Cardiac muscle cell (in vitro differentiated cells and primary cell): ENCODE data around the gene CFAP251. TPM values are rescaled to one million over a fixed set of nuclear protein-coding genes. Genes with fewer than 3 reads are reported as not detected.

Source experiments
- DNase-seq, 2 donors: peaks; one replicate each; pipeline versions ENCODE4 v3.0.0 to v3.0.0-alpha.2; 2010 to 2017; ENCODE audit warnings: low read depth in 1 of 2, low spot score in 1 of 2
- H3K27ac ChIP-seq: fragments of 200-600 bp; sonication (generic); 2 replicates; pipeline ENCODE4 v1.5.1; 2016
- H3K27me3 ChIP-seq: fragments of 200-600 bp; sonication (generic); 2 replicates; pipeline ENCODE4 v1.6.0; 2016; ENCODE audit warnings: control low read depth
- H3K36me3 ChIP-seq: fragments of 200-600 bp; sonication (generic); 2 replicates; pipeline ENCODE4 v1.5.1; 2016; ENCODE audit warnings: control low read depth
- H3K4me1 ChIP-seq: fragments of 200-600 bp; sonication (generic); 2 replicates; pipeline ENCODE4 v1.8.1; 2017; ENCODE audit warnings: low read depth, mild to moderate bottlenecking, mixed run types
- H3K4me3 ChIP-seq: fragments of 200-600 bp; sonication (generic); 2 replicates; pipeline ENCODE4 v1.5.1; 2016; ENCODE audit warnings: mild to moderate bottlenecking
- H3K9me3 ChIP-seq: fragments of 200-600 bp; sonication (generic); 2 replicates; pipeline ENCODE4 v1.5.1; 2017; ENCODE audit warnings: low read depth, mild to moderate bottlenecking, control low read depth
- CTCF ChIP-seq: IDR thresholded peaks from 2 replicates; pipeline ENCODE4 v1.5.1; 2012; ENCODE audit warnings: low read depth, mild to moderate bottlenecking, low read length
- polyA plus RNA-seq: library from polyadenylated mRNA; unstranded; fragments of >200 nt; fragmentation: Nextera tagmentation; extraction: Ambion mirVana; gene quantifications from 2 replicates; pipeline ENCODE4 v1.2.1, GENCODE V29; 2016
- total RNA-seq: library from RNA; depleted of rRNA; stranded (reverse); fragments of >200 nt; gene quantifications from 2 replicates; pipeline ENCODE4 v1.2.3, GENCODE V29; 2016

CFAP251 gene
- total and polyA plus RNA-seq, 2 experiments from 2014 or later = 1.7 to 3.8 TPM

- no peak overlapping the region for H3K4me3 ChIP-seq
- H3K4me1 ChIP-seq = no peaks in the 10 kb centered on the region
- peaks cover 10% of the 10 kb centered on the region for H3K36me3 ChIP-seq
- H3K27me3 ChIP-seq = no peaks in the 10 kb centered on the region
- no peak overlapping the region for H3K27ac ChIP-seq
- H3K9me3 ChIP-seq = no peaks in the 10 kb centered on the region
- TF ChIP-seq CTCF = peak; percentile 21
- peak; percentile 23 to 54 for DNase-seq
These were observed 23.8 kb upstream of the CFAP251 start for GRCh38 chr12:121894633-121895032.

GRCh38 chr12:121898287-121898686 is 20.1 kb upstream of the CFAP251 start:
- Histone ChIP-seq H3K4me3 (no peak overlapping the region), H3K36me3 (peaks cover 28% of the 10 kb centered on the region), H3K27me3 (no peaks in the 10 kb centered on the region), H3K4me1 (no peaks in the 10 kb centered on the region), H3K9me3 (no peaks in the 10 kb centered on the region), H3K27ac (no peak overlapping the region)
- no peak for DNase-seq
- TF ChIP-seq CTCF = no peak

- no peak overlapping the region for H3K4me3 ChIP-seq
- TF ChIP-seq CTCF = no peak
- H3K27me3 ChIP-seq = no peaks in the 10 kb centered on the region
- no peaks in the 10 kb centered on the region for H3K9me3 ChIP-seq
- no peak for DNase-seq
- no peak overlapping the region for H3K27ac ChIP-seq
- H3K4me1 ChIP-seq = no peaks in the 10 kb centered on the region
- H3K36me3 ChIP-seq = peaks cover 29% of the 10 kb centered on the region
These were observed 18.8 kb upstream of the CFAP251 start for GRCh38 chr12:121899590-121899989.

GRCh38 chr12:121903202-121903601 is 15.2 kb upstream of the CFAP251 start:
- DNase-seq = no peak
- no peaks in the 10 kb centered on the region for H3K4me1 ChIP-seq
- no peak overlapping the region for H3K27ac ChIP-seq
- no peak overlapping the region for H3K4me3 ChIP-seq
- H3K9me3 ChIP-seq = no peaks in the 10 kb centered on the region
- H3K27me3 ChIP-seq = no peaks in the 10 kb centered on the region
- H3K36me3 ChIP-seq = peaks cover 22% of the 10 kb centered on the region
- TF ChIP-seq CTCF = no peak

- no peak overlapping the region for H3K27ac ChIP-seq
- no peaks in the 10 kb centered on the region for H3K27me3 ChIP-seq
- H3K4me1 ChIP-seq = no peaks in the 10 kb centered on the region
- DNase-seq = no peak
- peaks cover 12% of the 10 kb centered on the region for H3K36me3 ChIP-seq
- TF ChIP-seq CTCF = no peak
- H3K9me3 ChIP-seq = no peaks in the 10 kb centered on the region
- no peak overlapping the region for H3K4me3 ChIP-seq
These were observed 12.6 kb upstream of the CFAP251 start for GRCh38 chr12:121905746-121906145.

- Histone ChIP-seq H3K4me3 (no peak overlapping the region), H3K27ac (no peak overlapping the region), H3K27me3 (no peaks in the 10 kb centered on the region), H3K9me3 (no peaks in the 10 kb centered on the region), H3K4me1 (no peaks in the 10 kb centered on the region), H3K36me3 (no peaks in the 10 kb centered on the region)
- no peak for TF ChIP-seq CTCF
- no peak for DNase-seq
These were observed 9.7 kb upstream of the CFAP251 start for GRCh38 chr12:121908702-121909101.
